Measurements from ENCODE around the gene SAAL1.

The SAAL1 gene

DNA sequence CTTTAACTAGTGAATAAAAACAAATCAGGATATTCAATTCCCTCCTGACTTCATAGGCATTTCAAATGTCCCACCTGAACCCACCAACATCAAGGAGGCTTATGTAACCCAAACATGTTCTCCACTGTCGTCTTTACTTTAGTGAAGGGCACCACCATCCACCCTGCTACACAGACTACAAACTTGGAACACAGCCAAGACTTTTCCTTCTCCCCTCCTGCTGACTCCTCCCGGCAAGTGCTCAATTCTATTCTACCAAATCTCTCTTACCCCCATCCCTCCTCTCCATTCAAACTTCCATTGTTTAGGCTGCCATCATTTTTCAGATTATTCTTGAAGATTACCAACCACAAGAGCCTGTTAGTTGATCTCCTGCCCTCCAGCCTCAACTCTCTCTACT, 24.3 kb downstream of the SAAL1 start:
- no peak for TF ChIP-seq CTCF (IDR thresholded peaks at IDR 0.05; ENCODE audit: insufficient read depth, missing control alignments)
- DNase-seq (ENCODE audit: insufficient read length, low spot score) = no peak
- FAIRE-seq = no peak

GRCh38 chr11:18080451-18080850, 25.4 kb downstream of the SAAL1 start:
- DNase-seq (ENCODE audit: insufficient read length, low spot score) = no peak
- no peak for TF ChIP-seq CTCF (IDR thresholded peaks at IDR 0.05; ENCODE audit: insufficient read depth, missing control alignments)
- no peak for FAIRE-seq

DNA sequence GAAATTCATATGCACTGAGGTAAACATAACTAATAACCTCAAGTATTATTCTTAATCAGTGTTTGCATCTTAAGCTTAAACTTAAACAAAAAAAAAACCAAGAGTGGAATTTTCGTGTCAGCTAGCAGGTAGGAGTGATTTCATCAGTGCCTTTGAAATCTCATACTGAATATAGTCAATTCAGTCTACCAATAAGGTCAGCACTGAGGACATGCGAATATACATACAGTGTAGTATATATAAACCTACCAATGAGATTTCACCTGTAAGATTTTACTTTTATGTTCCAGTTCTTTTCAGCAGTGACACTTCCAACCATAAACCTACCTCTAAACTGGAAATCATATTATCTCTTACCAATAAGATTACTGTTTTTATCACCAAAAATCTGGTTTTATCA, 27.0 kb downstream of the SAAL1 start:
- TF ChIP-seq CTCF (IDR thresholded peaks at IDR 0.05; ENCODE audit: insufficient read depth, missing control alignments) = no peak
- FAIRE-seq (no peak), DNase-seq (ENCODE audit: insufficient read length, low spot score) (no peak)

GRCh38 chr11:18075444-18075843, 30.4 kb downstream of the SAAL1 start:
- no peak for TF ChIP-seq CTCF (IDR thresholded peaks at IDR 0.05; ENCODE audit: insufficient read depth, missing control alignments)
- no peak for FAIRE-seq
- DNase-seq (ENCODE audit: insufficient read length, low spot score) = no peak

DNA sequence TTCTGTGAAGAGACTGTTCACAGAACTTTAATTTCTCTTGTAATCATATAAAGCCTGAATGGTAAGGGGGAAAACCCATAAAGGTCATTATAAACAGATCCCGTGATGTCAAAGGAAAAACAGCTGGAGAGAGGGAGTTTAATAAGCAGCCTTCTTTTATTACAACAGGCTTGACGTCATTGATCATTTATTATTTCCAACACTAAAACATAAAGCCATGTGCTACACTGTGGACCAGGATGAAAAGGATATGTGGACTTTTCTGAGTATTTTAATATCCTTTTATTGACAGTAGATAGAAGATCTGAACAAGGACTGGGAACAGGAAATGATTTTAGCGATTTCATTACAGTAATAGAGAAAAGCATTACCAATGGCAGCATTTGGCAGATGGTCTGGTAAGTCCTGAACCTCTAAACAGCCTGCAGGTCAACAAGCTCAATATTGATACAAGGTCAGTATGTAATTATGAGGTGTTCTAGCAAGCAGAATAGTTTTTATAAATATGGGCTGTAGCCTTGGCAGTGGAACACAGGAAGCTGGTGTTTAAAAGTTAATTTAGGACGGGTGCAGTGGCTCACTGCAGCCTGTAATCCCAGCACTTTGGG, 34.7 kb downstream of the SAAL1 start:
- no peak for TF ChIP-seq CTCF (IDR thresholded peaks at IDR 0.05; ENCODE audit: insufficient read depth, missing control alignments)
- no peak for DNase-seq (ENCODE audit: insufficient read length, low spot score)
- FAIRE-seq = peak; percentile 56

DNA sequence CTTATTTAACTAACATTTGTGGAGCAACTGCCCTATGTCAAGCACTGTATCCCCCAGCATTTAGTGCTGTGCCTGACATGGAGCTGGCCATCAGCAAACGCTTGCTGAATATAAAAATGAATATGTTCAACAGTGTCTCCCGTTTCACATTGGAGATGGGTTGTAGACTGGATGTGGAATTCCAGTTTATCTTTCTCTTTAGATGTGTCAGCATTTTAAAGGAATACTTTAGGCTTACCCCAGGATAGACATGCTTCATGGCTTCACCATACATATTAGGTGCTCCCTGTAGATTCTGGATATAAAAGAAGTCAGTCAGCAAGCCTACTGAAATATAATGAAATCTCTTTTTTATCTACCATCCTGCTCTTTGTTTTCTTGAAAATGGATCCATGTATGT, 38.5 kb downstream of the SAAL1 start:
- TF ChIP-seq CTCF (IDR thresholded peaks at IDR 0.05; ENCODE audit: insufficient read depth, missing control alignments) = no peak
- no peak for DNase-seq (ENCODE audit: insufficient read length, low spot score)
- no peak for FAIRE-seq

GRCh38 chr11:18066626-18067025, 39.3 kb downstream of the SAAL1 start:
- DNase-seq (ENCODE audit: insufficient read length, low spot score) (no peak), FAIRE-seq (no peak)

More at GRCh38 chr11:18066626-18067025, 39.3 kb downstream of the SAAL1 start:
- no peak for TF ChIP-seq CTCF (IDR thresholded peaks at IDR 0.05; ENCODE audit: insufficient read depth, missing control alignments)

Measured in D721Med (cell line).